HCT116 (cell line): Measurements from ENCODE around the gene DCHS2. TPM values are rescaled to one million over a fixed set of nuclear protein-coding genes. Genes with fewer than 3 reads are reported as not detected.

ENCODE experiments used
- ATAC-seq: fragments of 200-7000 bp; cut with Tn5 transposase; 2 replicates; pipeline ENCODE4 v1.9.1; 2020; ENCODE audit warnings: mild to moderate bottlenecking, moderate library complexity
- BruUV-seq: library from RNA; stranded (reverse); fragments of 400-500 nt; replicated peaks from 2 replicates; lab custom pipeline; 2021; lab: Mats Ljungman, UMichigan
- CTCF ChIA-PET: fragments of 300-600 bp; sonication (Branson Sonifier 250); formaldehyde crosslinking; loops from one replicate; lab custom pipeline; 2021; ENCODE audit warnings: antibody characterized with exemption; lab: Charles Lee
- POLR2A ChIA-PET: fragments of 300-600, 350-600 bp; sonication (Branson Sonifier 250); formaldehyde crosslinking; loops from one replicate; lab custom pipeline; 2021; ENCODE audit warnings: antibody characterized with exemption; lab: Charles Lee
- RAD21 ChIA-PET, 2 experiments: fragments of 300-600 bp; sonication (Branson Sonifier 250); formaldehyde crosslinking; loops; one replicate each; lab custom pipeline; 2023; ENCODE audit warnings: low total read pairs in 2 of 2; ENCODE audit not compliant: uncharacterized antibody in 2 of 2, unreplicated experiment in 2 of 2, low non-redundant PET in 1 of 2; lab: Charles Lee
- DNase-seq: peaks from one replicate; pipeline ENCODE4 v3.0.0-alpha.2; 2010; ENCODE audit warnings: low read depth, low spot score
- H2AFZ ChIP-seq: fragments of 200-600 bp; shearing (Covaris generic), sonication (generic); 2 replicates; pipeline ENCODE4 v1.6.1; 2017; ENCODE audit warnings: low read depth, mixed run types, mixed read lengths, antibody characterized with exemption, low read length; ENCODE audit not compliant: poor library complexity, severe bottlenecking
- H3K27ac ChIP-seq: 2 replicates; pipeline ENCODE4 v1.5.1; 2012; ENCODE audit warnings: low read depth, low read length
- H3K27me3 ChIP-seq: fragments of 200-600 bp; sonication (generic); 2 replicates; pipeline ENCODE4 v1.6.1; 2016; ENCODE audit warnings: mixed run types, low read length, mixed read lengths; ENCODE audit not compliant: insufficient read depth
- H3K36me3 ChIP-seq, 2 experiments: fragments of 200-500 bp in 1 of 2; fragments of 200-600 bp in 1 of 2; sonication (Bioruptor generic) in 1 of 2; sonication (generic) in 1 of 2; 2 replicates each; pipeline versions ENCODE4 v1.5.1 to v1.6.1; 2014 to 2016; ENCODE audit warnings: low read length in 2 of 2, inconsistent platforms in 1 of 2, mixed read lengths in 1 of 2, mixed run types in 1 of 2; ENCODE audit not compliant: insufficient read depth in 2 of 2, control insufficient read depth in 1 of 2
- H3K4me1 ChIP-seq, 2 experiments: fragments of 200-600 bp in 1 of 2; sonication (generic) in 1 of 2; 2 replicates each; pipeline versions ENCODE4 v1.5.1 to v1.6.1; 2012 to 2017; ENCODE audit warnings: low read length in 2 of 2, inconsistent platforms in 1 of 2, mild to moderate bottlenecking in 1 of 2, mixed read lengths in 1 of 2, mixed run types in 1 of 2, moderate library complexity in 1 of 2; ENCODE audit not compliant: insufficient read depth in 2 of 2, control insufficient read depth in 1 of 2
- H3K4me2 ChIP-seq: fragments of 200-600 bp; sonication (generic); 2 replicates; pipeline ENCODE4 v1.6.1; 2017; ENCODE audit warnings: mixed run types, low read length, mixed read lengths
- H3K4me3 ChIP-seq, 2 experiments: fragments of 200-600 bp in 1 of 2; sonication (generic) in 1 of 2; replicated peaks in 1 of 2; 2 replicates each; pipeline ENCODE4 v1.5.1; 2011 to 2016; ENCODE audit warnings: low read length in 2 of 2, control low read depth in 1 of 2, low read depth in 1 of 2, mild to moderate bottlenecking in 1 of 2, mixed read lengths in 1 of 2, mixed run types in 1 of 2
- H3K79me2 ChIP-seq: fragments of 200-600 bp; sonication (generic); 2 replicates; pipeline ENCODE4 v1.6.1; 2017; ENCODE audit warnings: mild to moderate bottlenecking, mixed run types, low read length, moderate library complexity, mixed read lengths; ENCODE audit not compliant: insufficient read depth
- H3K9ac ChIP-seq: fragments of 200-600 bp; sonication (generic); 2 replicates; pipeline ENCODE4 v1.6.1; 2016; ENCODE audit warnings: low read length, mixed read lengths
- H3K9me2 ChIP-seq: fragments of 200-600 bp; sonication (generic), shearing (Covaris generic); 2 replicates; pipeline ENCODE4 v1.6.1; 2017; ENCODE audit warnings: mixed run types, mild to moderate bottlenecking, moderate library complexity; ENCODE audit not compliant: insufficient read depth
- H3K9me3 ChIP-seq, 2 experiments: fragments of 200-500 bp in 1 of 2; fragments of 200-600 bp in 1 of 2; sonication (Bioruptor generic) in 1 of 2; sonication (generic) in 1 of 2; 2 replicates each; pipeline ENCODE4 v1.6.1; 2014 to 2017; ENCODE audit warnings: low read length in 2 of 2, mixed read lengths in 2 of 2, inconsistent platforms in 1 of 2, low read depth in 1 of 2, mild to moderate bottlenecking in 1 of 2, mixed run types in 1 of 2, moderate library complexity in 1 of 2; ENCODE audit not compliant: control insufficient read depth in 1 of 2, insufficient read depth in 1 of 2
- H4K20me1 ChIP-seq: fragments of 200-600 bp; sonication (generic), shearing (Covaris generic); 2 replicates; pipeline ENCODE4 v1.6.1; 2017; ENCODE audit warnings: mixed run types, mild to moderate bottlenecking, moderate library complexity; ENCODE audit not compliant: insufficient read depth
- ATF3 ChIP-seq: IDR thresholded peaks from 2 replicates; pipeline ENCODE4 v1.6.1; 2012
- CBX3 ChIP-seq: IDR thresholded peaks from 2 replicates; pipeline ENCODE4 v1.6.1; 2012; ENCODE audit warnings: low read depth
- CEBPB ChIP-seq: IDR thresholded peaks from 2 replicates; pipeline ENCODE4 v1.6.1; 2012; ENCODE audit warnings: low read depth
- EGR1 ChIP-seq: IDR thresholded peaks from 2 replicates; pipeline ENCODE4 v1.6.1; 2012; ENCODE audit warnings: low read depth
- ELF1 ChIP-seq: IDR thresholded peaks from 2 replicates; pipeline ENCODE4 v1.6.1; 2012; ENCODE audit warnings: low read depth, borderline replicate concordance
- FOSL1 ChIP-seq: IDR thresholded peaks from 2 replicates; pipeline ENCODE4 v1.6.1; 2012; ENCODE audit warnings: low read depth
- MAX ChIP-seq: IDR thresholded peaks from 2 replicates; pipeline ENCODE4 v1.6.1; 2012
- POLR2A ChIP-seq: IDR thresholded peaks from 2 replicates; pipeline ENCODE4 v1.7.0; 2011; ENCODE audit warnings: borderline replicate concordance; ENCODE audit not compliant: insufficient read depth, insufficient read length; ENCODE audit errors: extremely low read depth
- POLR2AphosphoS5 ChIP-seq: IDR thresholded peaks from 2 replicates; pipeline ENCODE4 v1.6.1; 2011; ENCODE audit warnings: mild to moderate bottlenecking, low read depth, low read length, moderate library complexity
- SIN3A ChIP-seq: IDR thresholded peaks from 2 replicates; pipeline ENCODE4 v1.6.1; 2012; ENCODE audit warnings: low read depth
- SP1 ChIP-seq: IDR thresholded peaks from 2 replicates; pipeline ENCODE4 v1.6.1; 2012; ENCODE audit warnings: low read depth
- SRF ChIP-seq: IDR thresholded peaks from 2 replicates; pipeline ENCODE4 v1.6.1; 2012; ENCODE audit warnings: low read depth
- TCF7L2 ChIP-seq: IDR thresholded peaks from 2 replicates; pipeline ENCODE4 v1.7.0; 2011; ENCODE audit warnings: borderline replicate concordance, inconsistent platforms; ENCODE audit not compliant: insufficient read depth, insufficient read length; ENCODE audit errors: extremely low read depth
- ZBTB33 ChIP-seq: IDR thresholded peaks from 2 replicates; pipeline ENCODE4 v1.6.1; 2011; ENCODE audit warnings: mild to moderate bottlenecking, low read length, moderate library complexity; ENCODE audit not compliant: insufficient replicate concordance; ENCODE audit errors: extremely low read depth
- ZFX ChIP-seq: fragments of 450-650 bp; IDR thresholded peaks from 2 replicates; pipeline ENCODE4 v1.6.1; 2017
- intact Hi-C: fragments of 100-400 bp; cut with micrococcal nuclease; formaldehyde crosslinking; loops from 2 replicates; pipeline ENCODE4 v1.10.0; 2022
- total RNA-seq: library from RNA; stranded (reverse); gene quantifications from one replicate; pipeline ENCODE4 v1.2.1, GENCODE V29; 2021; ENCODE audit not compliant: unreplicated experiment

DCHS2 gene
- total RNA-seq, 1 experiment from 2014 or later = 0.05 TPM

- Histone ChIP-seq H3K27ac (no peak overlapping the region), H3K4me2 (no peak overlapping the region), H3K4me1 (no peaks in the 10 kb centered on the region), H3K9ac (no peak overlapping the region), H2AFZ (no peak overlapping the region), H3K36me3 (no peaks in the 10 kb centered on the region), H4K20me1 (no peaks in the 10 kb centered on the region), H3K27me3 (peaks cover 3% of the 10 kb centered on the region; the same call in 1 of the 2 replicates), H3K79me2 (no peaks in the 10 kb centered on the region), H3K9me2 (no peaks in the 10 kb centered on the region), H3K9me3 (no peaks in the 10 kb centered on the region), H3K4me3 (no peak overlapping the region)
- POLR2A ChIA-PET = no interaction called here
- TF ChIP-seq POLR2A = no peak
- no peak for TF ChIP-seq ZFX
- TF ChIP-seq TCF7L2 = no peak
- no peak for TF ChIP-seq ATF3
- no peak for TF ChIP-seq POLR2AphosphoS5
- no peak for TF ChIP-seq FOSL1
- TF ChIP-seq ELF1 = no peak
- TF ChIP-seq EGR1 = no peak
- no peak for TF ChIP-seq SP1
- no peak for TF ChIP-seq MAX
- no peak for TF ChIP-seq SRF
- TF ChIP-seq ZBTB33 = no peak
- no peak for TF ChIP-seq CEBPB
- TF ChIP-seq SIN3A = no peak
- no peak for TF ChIP-seq CBX3
- ATAC-seq (no peak), DNase-seq (no peak)
- CTCF ChIA-PET = interaction anchor here (1.1 kb wide), 1 partner anchor 11 kb away, joined by 6 read pairs; no protein-coding TSS in a partner anchor
- intact Hi-C loops = no loop called here
- BruUV-seq = no TSS peak
- RAD21 ChIA-PET = no interaction called here
Observed at GRCh38 chr4:154517591-154517990, 26.0 kb upstream of the DCHS2 start.
